ENCODE data around the gene APEH.

The APEH gene

GRCh38 chr3:49662720-49663413 lies 11.3 kb upstream of the APEH start:
- Histone ChIP-seq H3K9ac (ENCODE audit: low read depth, low read length) (no peak overlapping the region), H3K27me3 (ENCODE audit: control insufficient read depth, insufficient read depth, low read length) (no peaks in the 10 kb centered on the region)

GRCh38 chr3:49663831-49664230 lies 10.3 kb upstream of the APEH start:
- no peak overlapping the region for H3K9ac ChIP-seq (ENCODE audit: low read depth, low read length)
- H3K27me3 ChIP-seq (ENCODE audit: control insufficient read depth, insufficient read depth, low read length), result no peaks in the 10 kb centered on the region
- H3K9me3 ChIP-seq (ENCODE audit: control insufficient read depth, insufficient read depth, low read length), result no peaks in the 10 kb centered on the region
- H3K36me3 ChIP-seq (ENCODE audit: control insufficient read depth, insufficient read depth, low read length), result no peaks in the 10 kb centered on the region
- no peak overlapping the region for H3K4me3 ChIP-seq (ENCODE audit: low read depth, low read length)
- H3K4me1 ChIP-seq (ENCODE audit: control insufficient read depth, insufficient read depth, low read length), result peaks cover 2% of the 10 kb centered on the region

More at GRCh38 chr3:49662720-49663413, 11.3 kb upstream of the APEH start:
- Histone ChIP-seq H3K36me3 (ENCODE audit: control insufficient read depth, insufficient read depth, low read length) (no peaks in the 10 kb centered on the region), H3K4me1 (ENCODE audit: control insufficient read depth, insufficient read depth, low read length) (no peaks in the 10 kb centered on the region), H3K4me3 (ENCODE audit: low read depth, low read length) (no peak overlapping the region), H3K9me3 (ENCODE audit: control insufficient read depth, insufficient read depth, low read length) (no peaks in the 10 kb centered on the region)

- Histone ChIP-seq H3K27me3 (ENCODE audit: control insufficient read depth, insufficient read depth, low read length) (no peaks in the 10 kb centered on the region), H3K9me3 (ENCODE audit: control insufficient read depth, insufficient read depth, low read length) (no peaks in the 10 kb centered on the region), H3K4me1 (ENCODE audit: control insufficient read depth, insufficient read depth, low read length) (peaks cover 2% of the 10 kb centered on the region), H3K9ac (ENCODE audit: low read depth, low read length) (no peak overlapping the region), H3K36me3 (ENCODE audit: control insufficient read depth, insufficient read depth, low read length) (no peaks in the 10 kb centered on the region), H3K4me3 (ENCODE audit: low read depth, low read length) (no peak overlapping the region)
Observed at GRCh38 chr3:49664300-49664699, 9.9 kb upstream of the APEH start.

GRCh38 chr3:49665822-49666519 lies 8.2 kb upstream of the APEH start:
- Histone ChIP-seq H3K4me1 (ENCODE audit: control insufficient read depth, insufficient read depth, low read length) (peaks cover 2% of the 10 kb centered on the region), H3K4me3 (ENCODE audit: low read depth, low read length) (no peak overlapping the region), H3K9ac (ENCODE audit: low read depth, low read length) (no peak overlapping the region), H3K36me3 (ENCODE audit: control insufficient read depth, insufficient read depth, low read length) (no peaks in the 10 kb centered on the region), H3K27me3 (ENCODE audit: control insufficient read depth, insufficient read depth, low read length) (no peaks in the 10 kb centered on the region), H3K9me3 (ENCODE audit: control insufficient read depth, insufficient read depth, low read length) (no peaks in the 10 kb centered on the region)

GRCh38 chr3:49666592-49666991 lies 7.6 kb upstream of the APEH start:
- Histone ChIP-seq H3K9ac (ENCODE audit: low read depth, low read length) (no peak overlapping the region), H3K27me3 (ENCODE audit: control insufficient read depth, insufficient read depth, low read length) (no peaks in the 10 kb centered on the region), H3K4me1 (ENCODE audit: control insufficient read depth, insufficient read depth, low read length) (peaks cover 5% of the 10 kb centered on the region), H3K9me3 (ENCODE audit: control insufficient read depth, insufficient read depth, low read length) (no peaks in the 10 kb centered on the region), H3K4me3 (ENCODE audit: low read depth, low read length) (no peak overlapping the region), H3K36me3 (ENCODE audit: control insufficient read depth, insufficient read depth, low read length) (no peaks in the 10 kb centered on the region)

GRCh38 chr3:49667701-49668413 lies 6.3 kb upstream of the APEH start:
- Histone ChIP-seq H3K9ac (ENCODE audit: low read depth, low read length) (no peak overlapping the region), H3K9me3 (ENCODE audit: control insufficient read depth, insufficient read depth, low read length) (no peaks in the 10 kb centered on the region), H3K4me3 (ENCODE audit: low read depth, low read length) (no peak overlapping the region), H3K36me3 (ENCODE audit: control insufficient read depth, insufficient read depth, low read length) (no peaks in the 10 kb centered on the region), H3K27me3 (ENCODE audit: control insufficient read depth, insufficient read depth, low read length) (no peaks in the 10 kb centered on the region), H3K4me1 (ENCODE audit: control insufficient read depth, insufficient read depth, low read length) (peaks cover 8% of the 10 kb centered on the region)

- Histone ChIP-seq H3K9ac (ENCODE audit: low read depth, low read length) (no peak overlapping the region), H3K27me3 (ENCODE audit: control insufficient read depth, insufficient read depth, low read length) (no peaks in the 10 kb centered on the region), H3K4me3 (ENCODE audit: low read depth, low read length) (no peak overlapping the region), H3K9me3 (ENCODE audit: control insufficient read depth, insufficient read depth, low read length) (no peaks in the 10 kb centered on the region), H3K4me1 (ENCODE audit: control insufficient read depth, insufficient read depth, low read length) (peaks cover 8% of the 10 kb centered on the region), H3K36me3 (ENCODE audit: control insufficient read depth, insufficient read depth, low read length) (no peaks in the 10 kb centered on the region)
Observed at GRCh38 chr3:49668414-49668797, 5.7 kb upstream of the APEH start.

- Histone ChIP-seq H3K4me1 (ENCODE audit: control insufficient read depth, insufficient read depth, low read length) (peaks cover 8% of the 10 kb centered on the region), H3K9ac (ENCODE audit: low read depth, low read length) (no peak overlapping the region), H3K27me3 (ENCODE audit: control insufficient read depth, insufficient read depth, low read length) (no peaks in the 10 kb centered on the region), H3K9me3 (ENCODE audit: control insufficient read depth, insufficient read depth, low read length) (no peaks in the 10 kb centered on the region), H3K36me3 (ENCODE audit: control insufficient read depth, insufficient read depth, low read length) (no peaks in the 10 kb centered on the region), H3K4me3 (ENCODE audit: low read depth, low read length) (no peak overlapping the region)
Observed at GRCh38 chr3:49668861-49669260, 5.3 kb upstream of the APEH start.

- Histone ChIP-seq H3K9me3 (ENCODE audit: control insufficient read depth, insufficient read depth, low read length) (no peaks in the 10 kb centered on the region), H3K9ac (ENCODE audit: low read depth, low read length) (no peak overlapping the region), H3K36me3 (ENCODE audit: control insufficient read depth, insufficient read depth, low read length) (no peaks in the 10 kb centered on the region), H3K4me1 (ENCODE audit: control insufficient read depth, insufficient read depth, low read length) (peaks cover 8% of the 10 kb centered on the region), H3K4me3 (ENCODE audit: low read depth, low read length) (no peak overlapping the region), H3K27me3 (ENCODE audit: control insufficient read depth, insufficient read depth, low read length) (no peaks in the 10 kb centered on the region)
Observed at GRCh38 chr3:49669352-49669751, 4.8 kb upstream of the APEH start.

- Histone ChIP-seq H3K27me3 (ENCODE audit: control insufficient read depth, insufficient read depth, low read length) (no peaks in the 10 kb centered on the region), H3K9me3 (ENCODE audit: control insufficient read depth, insufficient read depth, low read length) (no peaks in the 10 kb centered on the region), H3K4me1 (ENCODE audit: control insufficient read depth, insufficient read depth, low read length) (peaks cover 13% of the 10 kb centered on the region), H3K9ac (ENCODE audit: low read depth, low read length) (no peak overlapping the region), H3K36me3 (ENCODE audit: control insufficient read depth, insufficient read depth, low read length) (peaks cover 4% of the 10 kb centered on the region), H3K4me3 (ENCODE audit: low read depth, low read length) (no peak overlapping the region)
Observed at GRCh38 chr3:49670940-49671290, 3.2 kb upstream of the APEH start.

GRCh38 chr3:49671291-49672288 lies 2.6 kb upstream of the APEH start:
- Histone ChIP-seq H3K4me3 (ENCODE audit: low read depth, low read length) (no peak overlapping the region), H3K9ac (ENCODE audit: low read depth, low read length) (no peak overlapping the region), H3K4me1 (ENCODE audit: control insufficient read depth, insufficient read depth, low read length) (peaks cover 13% of the 10 kb centered on the region), H3K36me3 (ENCODE audit: control insufficient read depth, insufficient read depth, low read length) (peaks cover 10% of the 10 kb centered on the region), H3K9me3 (ENCODE audit: control insufficient read depth, insufficient read depth, low read length) (no peaks in the 10 kb centered on the region), H3K27me3 (ENCODE audit: control insufficient read depth, insufficient read depth, low read length) (no peaks in the 10 kb centered on the region)

Data from iPS-15b (cell line).